Fibroblast of the conjunctiva (primary cell): ENCODE data around the gene MYL6.
"Not testable (repeated sequence)": the region's sequence is repeated elsewhere in the genome, so short reads cannot be mapped to it uniquely, and the experiment has no call there.

Source experiments
- DNase-seq: peaks from one replicate; pipeline ENCODE4 v3.0.0-alpha.2; 2010; ENCODE audit warnings: low read depth

MYL6 gene

GRCh38 chr12:56158029-56158925, at the start of gene MYL6:
TSS of gene MYL6 (plus strand) at chr12:56158359. CDS start at chr12:56158402, 43 bp downstream.
- peak; percentile 99 for DNase-seq

GRCh38 chr12:56110571-56110970, 47.6 kb upstream of the MYL6 start:
- DNase-seq = no peak

- no peak for DNase-seq
Measured at GRCh38 chr12:56114084-56114483, 44.1 kb upstream of the MYL6 start.

GRCh38 chr12:56115329-56115728, 42.8 kb upstream of the MYL6 start:
- DNase-seq = no peak

- peak; percentile 84 for DNase-seq
Measured at GRCh38 chr12:56116267-56117081, 41.7 kb upstream of the MYL6 start, which contains the start of gene RPL41. TSS of gene RPL41 (plus strand) at chr12:56116633.

- not testable (repeated sequence) for DNase-seq
Measured at GRCh38 chr12:56117082-56117706, 41.0 kb upstream of the MYL6 start.

- peak; percentile 99 for DNase-seq
Measured at GRCh38 chr12:56117778-56118687, 40.1 kb upstream of the MYL6 start, which contains the start of gene ZC3H10. TSS of gene ZC3H10 (plus strand) at chr12:56118266. CDS start at chr12:56120563, 2,297 bp downstream.

GRCh38 chr12:56118688-56119357, 39.3 kb upstream of the MYL6 start:
- no peak for DNase-seq

GRCh38 chr12:56119361-56119796, 38.8 kb upstream of the MYL6 start:
- DNase-seq = peak; percentile 92

- DNase-seq = no peak
Measured at GRCh38 chr12:56120158-56120846, 37.9 kb upstream of the MYL6 start.

- DNase-seq = no peak
Measured at GRCh38 chr12:56121204-56121870, 36.8 kb upstream of the MYL6 start.

- no peak for DNase-seq
Measured at GRCh38 chr12:56122637-56123036, 35.5 kb upstream of the MYL6 start.

- DNase-seq = no peak
Measured at GRCh38 chr12:56124133-56124532, 34.0 kb upstream of the MYL6 start.

- no peak for DNase-seq
Measured at GRCh38 chr12:56126732-56127239, 31.4 kb upstream of the MYL6 start.

- no peak for DNase-seq
Measured at GRCh38 chr12:56127485-56127887, 30.7 kb upstream of the MYL6 start.

GRCh38 chr12:56127888-56128669, 30.1 kb upstream of the MYL6 start, which contains the start of gene ESYT1:
TSS of gene ESYT1 (plus strand) at chr12:56128267. CDS start at chr12:56128320, 53 bp downstream.
- DNase-seq = peak; percentile 100

- no peak for DNase-seq
Measured at GRCh38 chr12:56128670-56129205, 29.4 kb upstream of the MYL6 start.
